IMR-90 (cell line): ENCODE results near the gene RIC8B.

ENCODE experiments used
- CEBPB ChIP-seq: IDR thresholded peaks from 2 replicates; pipeline ENCODE4 v1.6.1; 2012; ENCODE audit warnings: low read depth, low read length, improper control_type of control experiment
- MAFK ChIP-seq: IDR thresholded peaks from 2 replicates; pipeline ENCODE4 v1.6.1; 2012; ENCODE audit warnings: low read depth, low read length, improper control_type of control experiment
- POLR2A ChIP-seq: IDR thresholded peaks from 2 replicates; pipeline ENCODE4 v1.6.1; 2012; ENCODE audit warnings: mild to moderate bottlenecking, low read depth, low read length
- RAD21 ChIP-seq: IDR thresholded peaks from 2 replicates; pipeline ENCODE4 v1.6.1; 2012; ENCODE audit warnings: low read length, improper control_type of control experiment
- RFX5 ChIP-seq: IDR thresholded peaks from 2 replicates; pipeline ENCODE4 v1.8.0; 2012; ENCODE audit warnings: low read depth, mild to moderate bottlenecking, low read length, moderate library complexity
- TF ChIP-seq, protein P1 (sequence below): conservative IDR thresholded peaks from 2 replicates; pipeline ENCODE4 v1.5.1; 2012; ENCODE audit warnings: mild to moderate bottlenecking, low read depth, low read length, improper control_type of control experiment

DNA sequence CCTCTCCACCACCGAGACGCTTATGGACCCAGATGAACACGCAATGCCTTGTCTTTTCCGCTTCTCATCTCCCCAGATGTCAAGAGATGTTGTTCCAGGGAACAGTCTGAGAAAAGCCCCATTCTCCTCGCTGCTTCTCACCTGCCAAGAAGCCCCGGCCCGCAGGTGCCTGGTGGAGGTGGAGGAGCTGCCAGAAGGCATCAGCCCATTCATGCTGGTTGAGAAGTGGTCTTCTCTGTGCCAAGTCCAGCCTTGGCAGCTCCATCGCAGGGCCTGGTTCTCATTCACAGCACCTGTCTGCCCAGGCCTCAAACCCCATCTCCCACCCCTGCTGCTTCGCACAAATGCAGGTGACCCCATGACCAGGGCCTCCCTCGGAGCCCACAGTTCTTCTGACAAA is 139.0 kb downstream of the RIC8B start:
- TF ChIP-seq RFX5 (no peak), POLR2A (no peak), CEBPB (no peak), RAD21 (no peak), MAFK (no peak)
- TF ChIP-seq, protein P1, sequence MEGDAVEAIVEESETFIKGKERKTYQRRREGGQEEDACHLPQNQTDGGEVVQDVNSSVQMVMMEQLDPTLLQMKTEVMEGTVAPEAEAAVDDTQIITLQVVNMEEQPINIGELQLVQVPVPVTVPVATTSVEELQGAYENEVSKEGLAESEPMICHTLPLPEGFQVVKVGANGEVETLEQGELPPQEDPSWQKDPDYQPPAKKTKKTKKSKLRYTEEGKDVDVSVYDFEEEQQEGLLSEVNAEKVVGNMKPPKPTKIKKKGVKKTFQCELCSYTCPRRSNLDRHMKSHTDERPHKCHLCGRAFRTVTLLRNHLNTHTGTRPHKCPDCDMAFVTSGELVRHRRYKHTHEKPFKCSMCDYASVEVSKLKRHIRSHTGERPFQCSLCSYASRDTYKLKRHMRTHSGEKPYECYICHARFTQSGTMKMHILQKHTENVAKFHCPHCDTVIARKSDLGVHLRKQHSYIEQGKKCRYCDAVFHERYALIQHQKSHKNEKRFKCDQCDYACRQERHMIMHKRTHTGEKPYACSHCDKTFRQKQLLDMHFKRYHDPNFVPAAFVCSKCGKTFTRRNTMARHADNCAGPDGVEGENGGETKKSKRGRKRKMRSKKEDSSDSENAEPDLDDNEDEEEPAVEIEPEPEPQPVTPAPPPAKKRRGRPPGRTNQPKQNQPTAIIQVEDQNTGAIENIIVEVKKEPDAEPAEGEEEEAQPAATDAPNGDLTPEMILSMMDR = no peak
